Hepatocyte (in vitro differentiated cells): ENCODE measurements around the gene SON. TPM values are rescaled to one million over a fixed set of nuclear protein-coding genes. Genes with fewer than 3 reads are reported as not detected.

Source experiments
- DNase-seq: peaks from one replicate; pipeline ENCODE4 v3.0.0-alpha.2; 2016; ENCODE audit warnings: low spot score
- H2AFZ ChIP-seq: fragments of 200-600 bp; sonication (generic); 2 replicates; pipeline ENCODE4 v1.6.0; 2016; ENCODE audit warnings: antibody characterized with exemption, mild to moderate bottlenecking
- H3K27ac ChIP-seq: fragments of 200-600 bp; sonication (generic); 2 replicates; pipeline ENCODE4 v1.5.1; 2016; ENCODE audit warnings: mild to moderate bottlenecking
- H3K27me3 ChIP-seq: fragments of 200-600 bp; sonication (generic); 2 replicates; pipeline ENCODE4 v1.6.1; 2016
- H3K36me3 ChIP-seq: fragments of 200-600 bp; sonication (generic); replicated peaks from 2 replicates; pipeline ENCODE4 v1.5.1; 2016; ENCODE audit warnings: low read depth; ENCODE audit not compliant: insufficient read depth
- H3K4me1 ChIP-seq: fragments of 200-600 bp; sonication (generic); 2 replicates; pipeline ENCODE4 v1.5.1; 2016; ENCODE audit warnings: mild to moderate bottlenecking, moderate library complexity; ENCODE audit not compliant: insufficient read depth
- H3K4me2 ChIP-seq: fragments of 200-600 bp; sonication (generic); 2 replicates; pipeline ENCODE4 v1.6.0; 2016
- H3K4me3 ChIP-seq: fragments of 200-600 bp; sonication (generic); 2 replicates; pipeline ENCODE4 v1.5.1; 2016; ENCODE audit warnings: mild to moderate bottlenecking
- H3K79me2 ChIP-seq: fragments of 200-600 bp; sonication (generic); 2 replicates; pipeline ENCODE4 v1.6.0; 2017; ENCODE audit warnings: mild to moderate bottlenecking
- H3K9me2 ChIP-seq: fragments of 200-600 bp; sonication (generic); replicated peaks from 2 replicates; pipeline ENCODE4 v1.6.0; 2017; ENCODE audit warnings: mild to moderate bottlenecking; ENCODE audit not compliant: insufficient read depth
- H3K9me3 ChIP-seq: fragments of 200-600 bp; sonication (generic); 2 replicates; pipeline ENCODE4 v1.5.1; 2016; ENCODE audit warnings: low read depth, mild to moderate bottlenecking
- H4K20me1 ChIP-seq: fragments of 200-600 bp; sonication (generic); 2 replicates; pipeline ENCODE4 v1.6.0; 2016; ENCODE audit warnings: mild to moderate bottlenecking; ENCODE audit not compliant: insufficient read depth, poor library complexity, severe bottlenecking
- EZH2 ChIP-seq: fragments of 200-600 bp; sonication (generic); IDR thresholded peaks from 2 replicates; pipeline ENCODE4 v1.6.1; 2016; ENCODE audit warnings: antibody characterized with exemption, mild to moderate bottlenecking, borderline replicate concordance
- EZH2phosphoT487 ChIP-seq: fragments of 200-600 bp; sonication (generic); IDR thresholded peaks from one replicate; pipeline ENCODE4 v1.6.1; 2018; ENCODE audit warnings: antibody characterized with exemption, mild to moderate bottlenecking, low read depth, moderate library complexity; ENCODE audit not compliant: unreplicated experiment, severe bottlenecking
- WGBS: methylation state at CpG from one replicate; pipeline ENCODE4 v1.1.6; 2016; ENCODE audit warnings: low lambda C conversion rate; ENCODE audit errors: missing lambda C conversion rate; 5-methylcytosine and 5-hydroxymethylcytosine counted together
- polyA plus RNA-seq: library from polyadenylated mRNA; unstranded; fragments of >200 nt; fragmentation: Nextera tagmentation; extraction: Ambion mirVana; gene quantifications from 2 replicates; pipeline ENCODE4 v1.2.1, GENCODE V29; 2016
- total RNA-seq: library from RNA; depleted of rRNA; stranded (reverse); fragments of >200 nt; gene quantifications from 2 replicates; pipeline ENCODE4 v1.2.3, GENCODE V29; 2014
- TF ChIP-seq, protein P1 (sequence below): fragments of 200-600 bp; sonication (generic); IDR thresholded peaks from 2 replicates; pipeline ENCODE4 v1.5.1; 2016; ENCODE audit warnings: antibody characterized with exemption, mild to moderate bottlenecking; ENCODE audit not compliant: poor library complexity

The SON gene
- total and polyA plus RNA-seq, 2 experiments from 2014 or later: 181 to 358 TPM

DNA sequence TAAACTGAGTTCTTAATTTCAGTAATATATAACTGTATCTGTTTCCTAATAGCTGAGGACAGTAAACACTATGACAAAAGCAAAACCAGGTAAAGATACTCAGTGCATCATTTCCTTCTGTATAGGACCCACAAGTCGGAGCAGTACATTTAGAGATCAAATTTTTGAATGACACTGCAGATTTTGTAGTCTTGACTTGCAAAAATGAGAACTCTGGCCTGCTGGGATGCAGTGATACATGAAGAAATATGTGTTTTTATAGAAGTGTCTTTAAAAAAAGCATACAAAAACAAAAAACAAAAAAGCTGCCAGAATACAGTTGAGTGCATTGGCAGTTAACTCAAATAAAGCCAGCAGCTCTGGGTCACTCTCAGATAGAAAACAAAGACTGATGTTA is 19.9 kb upstream of the SON start:
- 94% methylated on average over 1 of the region's 1 CpG for WGBS
- Histone ChIP-seq H3K4me2 (no peak overlapping the region), H3K27me3 (no peaks in the 10 kb centered on the region), H3K79me2 (no peaks in the 10 kb centered on the region), H3K36me3 (no peaks in the 10 kb centered on the region), H3K27ac (no peak overlapping the region), H3K4me1 (no peaks in the 10 kb centered on the region), H2AFZ (no peak overlapping the region), H4K20me1 (no peaks in the 10 kb centered on the region), H3K9me3 (no peaks in the 10 kb centered on the region), H3K4me3 (no peak overlapping the region), H3K9me2 (no peaks in the 10 kb centered on the region)
- no peak for DNase-seq
- TF ChIP-seq, protein P1, sequence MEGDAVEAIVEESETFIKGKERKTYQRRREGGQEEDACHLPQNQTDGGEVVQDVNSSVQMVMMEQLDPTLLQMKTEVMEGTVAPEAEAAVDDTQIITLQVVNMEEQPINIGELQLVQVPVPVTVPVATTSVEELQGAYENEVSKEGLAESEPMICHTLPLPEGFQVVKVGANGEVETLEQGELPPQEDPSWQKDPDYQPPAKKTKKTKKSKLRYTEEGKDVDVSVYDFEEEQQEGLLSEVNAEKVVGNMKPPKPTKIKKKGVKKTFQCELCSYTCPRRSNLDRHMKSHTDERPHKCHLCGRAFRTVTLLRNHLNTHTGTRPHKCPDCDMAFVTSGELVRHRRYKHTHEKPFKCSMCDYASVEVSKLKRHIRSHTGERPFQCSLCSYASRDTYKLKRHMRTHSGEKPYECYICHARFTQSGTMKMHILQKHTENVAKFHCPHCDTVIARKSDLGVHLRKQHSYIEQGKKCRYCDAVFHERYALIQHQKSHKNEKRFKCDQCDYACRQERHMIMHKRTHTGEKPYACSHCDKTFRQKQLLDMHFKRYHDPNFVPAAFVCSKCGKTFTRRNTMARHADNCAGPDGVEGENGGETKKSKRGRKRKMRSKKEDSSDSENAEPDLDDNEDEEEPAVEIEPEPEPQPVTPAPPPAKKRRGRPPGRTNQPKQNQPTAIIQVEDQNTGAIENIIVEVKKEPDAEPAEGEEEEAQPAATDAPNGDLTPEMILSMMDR: no peak
- no peak for TF ChIP-seq EZH2
- no peak for TF ChIP-seq EZH2phosphoT487

DNA sequence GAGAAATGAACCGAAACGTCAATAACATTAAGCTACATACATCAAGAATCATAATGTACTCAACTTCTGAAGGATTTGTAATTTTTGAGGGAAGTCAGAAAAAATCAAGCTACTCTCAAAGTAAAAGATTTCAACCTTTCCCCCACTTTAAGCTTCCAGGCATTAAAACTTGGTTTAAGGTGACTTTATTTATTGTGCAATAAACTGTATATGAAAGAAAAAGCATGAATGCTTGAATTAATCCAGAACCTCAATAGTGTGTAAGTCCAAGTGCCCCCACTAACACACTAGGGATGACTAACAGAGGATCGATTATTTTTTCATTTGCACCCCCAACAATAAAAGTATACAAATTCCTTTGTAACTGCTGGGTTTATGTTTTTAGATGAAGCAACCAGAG is 11.8 kb upstream of the SON start:
- H3K4me1 ChIP-seq: no peaks in the 10 kb centered on the region
- H3K9me2 ChIP-seq: no peaks in the 10 kb centered on the region
- DNase-seq: no peak
- H2AFZ ChIP-seq: no peak overlapping the region
- H3K4me3 ChIP-seq: no peak overlapping the region
- no peaks in the 10 kb centered on the region for H3K27me3 ChIP-seq
- no peak overlapping the region for H3K4me2 ChIP-seq
- no peaks in the 10 kb centered on the region for H3K36me3 ChIP-seq
- 92% methylated on average over 3 of the region's 3 CpGs for WGBS
- no peaks in the 10 kb centered on the region for H4K20me1 ChIP-seq
- H3K79me2 ChIP-seq: peaks cover 2% of the 10 kb centered on the region
- TF ChIP-seq EZH2phosphoT487 (no peak), EZH2 (no peak)
- TF ChIP-seq, protein P1: no peak
- no peak overlapping the region for H3K27ac ChIP-seq
- no peaks in the 10 kb centered on the region for H3K9me3 ChIP-seq

DNA sequence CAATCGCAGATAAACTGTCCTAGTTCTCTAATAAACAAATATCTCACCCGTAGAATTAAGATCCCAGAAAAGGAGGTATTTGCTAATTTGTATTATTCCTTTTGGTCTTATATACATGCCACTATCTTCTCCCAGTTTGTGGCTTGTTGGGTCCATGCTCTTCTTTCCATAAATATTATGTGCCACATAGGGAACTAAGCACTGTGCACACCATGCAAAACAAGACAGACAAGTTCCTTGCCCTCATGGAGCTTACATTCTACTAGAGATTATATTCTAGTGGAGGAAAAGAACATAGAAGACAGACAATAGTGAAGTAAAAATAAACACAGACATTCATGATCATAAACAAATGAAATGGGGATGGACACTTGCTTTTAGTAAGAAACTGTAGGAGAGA is 5.6 kb upstream of the SON start:
- no peak overlapping the region for H3K4me3 ChIP-seq
- TF ChIP-seq EZH2phosphoT487: no peak
- TF ChIP-seq, protein P1: no peak
- no peak for TF ChIP-seq EZH2
- peaks cover 6% of the 10 kb centered on the region for H3K4me1 ChIP-seq
- no peak for DNase-seq
- no peak overlapping the region for H3K27ac ChIP-seq
- no peaks in the 10 kb centered on the region for H3K9me2 ChIP-seq
- no peaks in the 10 kb centered on the region for H3K9me3 ChIP-seq
- no peaks in the 10 kb centered on the region for H3K36me3 ChIP-seq
- H3K27me3 ChIP-seq: no peaks in the 10 kb centered on the region
- 98% methylated on average over 2 of the region's 2 CpGs for WGBS
- no peak overlapping the region for H3K4me2 ChIP-seq
- H2AFZ ChIP-seq: no peak overlapping the region
- H4K20me1 ChIP-seq: no peaks in the 10 kb centered on the region
- peaks cover 51% of the 10 kb centered on the region for H3K79me2 ChIP-seq

DNA sequence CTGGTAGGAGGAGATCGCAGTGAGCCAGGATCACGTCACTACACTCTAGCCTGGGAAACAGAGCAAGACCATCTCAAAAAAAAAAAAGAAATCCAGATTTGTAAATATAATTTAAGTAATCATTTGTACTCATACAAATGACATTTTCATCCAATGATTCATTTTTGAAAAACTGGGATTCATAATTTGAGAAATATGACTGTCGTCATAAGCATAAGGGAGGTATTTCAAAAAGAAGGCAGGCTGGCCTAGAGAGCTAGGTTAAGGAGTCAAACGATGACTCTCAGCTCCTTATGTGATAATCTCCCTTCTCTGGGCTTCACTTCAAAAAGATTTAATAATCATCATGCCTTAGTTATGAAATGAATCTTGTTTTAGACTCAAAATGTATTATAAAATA is 3.2 kb upstream of the SON start:
- 86% methylated on average over 4 of the region's 4 CpGs for WGBS
- peaks cover 65% of the 10 kb centered on the region for H3K79me2 ChIP-seq
- no peak overlapping the region for H3K4me3 ChIP-seq
- peaks cover 6% of the 10 kb centered on the region for H3K4me1 ChIP-seq
- no peak for DNase-seq
- H3K27ac ChIP-seq: peak overlapping the region; percentile 98
- H3K4me2 ChIP-seq: peak overlapping the region; percentile 78
- no peaks in the 10 kb centered on the region for H3K36me3 ChIP-seq
- no peaks in the 10 kb centered on the region for H3K9me2 ChIP-seq
- H3K9me3 ChIP-seq: no peaks in the 10 kb centered on the region
- no peak overlapping the region for H2AFZ ChIP-seq
- peaks cover 13% of the 10 kb centered on the region for H4K20me1 ChIP-seq
- TF ChIP-seq, protein P1: no peak
- TF ChIP-seq EZH2phosphoT487 (no peak), EZH2 (no peak)
- no peaks in the 10 kb centered on the region for H3K27me3 ChIP-seq
